CD4-positive, alpha-beta T cell treated with Interleukin-6 at 100 ng/mL for 8 hours (primary cell): ENCODE data around the gene PNMA5.
"Not testable (repeated sequence)": the region's sequence is repeated elsewhere in the genome, so short reads cannot be mapped to it uniquely, and the experiment has no call there.

Experiments used
- DNase-seq: peaks from one replicate; pipeline ENCODE4 v3.0.0-alpha.2; 2020; ENCODE audit warnings: mixed read lengths, low spot score

The PNMA5 gene

DNA sequence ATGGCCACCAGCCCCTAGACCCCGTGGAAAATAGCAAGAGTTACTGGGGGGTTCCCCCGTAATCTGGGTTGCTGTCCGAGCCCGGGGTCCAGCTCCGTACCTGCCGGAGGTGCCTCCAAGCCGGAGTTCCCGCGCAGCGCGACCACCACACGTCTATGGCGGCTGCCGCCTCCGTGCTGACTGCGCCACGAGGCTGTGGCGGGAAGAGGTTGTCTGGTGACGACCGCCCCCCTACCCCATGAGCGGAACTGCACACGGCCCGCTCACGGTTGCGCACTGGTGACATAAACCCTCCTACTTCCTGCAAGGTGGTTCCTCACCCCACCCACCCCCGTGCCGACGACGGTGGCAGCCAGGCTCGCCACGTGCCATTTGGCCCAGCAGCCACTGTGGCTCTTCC, at the start of gene PNMA5:
PNMA5 (minus strand) TSS at position 184 of the 400 bp plus-strand sequence. CDS start 2,518 bp downstream, outside the sequence.
- DNase-seq = no peak

- peak; percentile 40 for DNase-seq
Measured at GRCh38 chrX:153032397-153033118, 38.6 kb upstream of the PNMA5 start.

DNA sequence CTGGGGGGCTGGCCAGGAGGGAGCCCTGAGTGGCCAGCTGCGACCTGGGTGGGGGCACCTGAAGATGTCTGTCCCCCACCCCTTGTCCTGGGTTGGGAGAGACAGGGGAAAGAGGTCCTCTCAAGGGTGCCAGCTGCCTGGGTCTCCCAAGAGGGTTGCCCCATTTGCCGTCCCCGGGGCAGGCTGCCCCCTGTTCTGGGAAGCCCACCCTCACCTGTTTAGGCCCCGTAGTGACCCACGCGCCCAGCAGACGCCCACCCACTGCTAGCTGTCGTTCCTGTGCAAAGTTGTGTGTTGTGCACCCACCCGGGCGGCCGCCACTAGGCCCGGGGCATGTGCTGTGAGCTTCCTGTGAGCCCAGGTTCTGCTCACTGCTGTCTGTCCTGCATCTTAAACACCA, 36.9 kb upstream of the PNMA5 start:
- DNase-seq = no peak

GRCh38 chrX:153029875-153030274, 36.0 kb upstream of the PNMA5 start:
- no peak for DNase-seq

DNA sequence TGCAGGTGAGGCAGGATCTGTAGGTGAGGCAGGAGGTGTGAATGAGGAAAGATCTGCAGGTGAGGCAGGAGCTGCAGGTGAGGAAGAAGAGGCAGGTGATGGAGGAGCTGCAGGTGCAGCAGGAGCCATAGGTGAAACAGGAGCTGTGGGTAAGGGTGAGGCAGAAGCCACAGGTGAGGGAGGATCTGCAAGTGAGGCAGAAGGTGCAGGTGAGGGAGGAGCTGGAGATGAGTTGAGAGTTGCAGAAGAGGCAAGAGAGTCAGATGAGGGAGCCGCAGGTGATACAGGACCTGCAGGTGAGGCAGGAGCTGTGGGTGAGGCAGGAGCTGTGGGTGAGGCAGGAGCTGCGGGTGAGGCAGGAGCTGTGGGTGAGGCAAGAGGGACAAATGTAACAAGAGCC, 35.2 kb upstream of the PNMA5 start:
- DNase-seq = no peak

GRCh38 chrX:153028487-153028886, 34.6 kb upstream of the PNMA5 start:
- DNase-seq = not testable (repeated sequence)

- not testable (repeated sequence) for DNase-seq
Measured at GRCh38 chrX:153026501-153026900, 32.6 kb upstream of the PNMA5 start.

GRCh38 chrX:153019166-153019565, 25.2 kb upstream of the PNMA5 start:
- DNase-seq = no peak

GRCh38 chrX:153017174-153017573, 23.3 kb upstream of the PNMA5 start:
- DNase-seq = not testable (repeated sequence)

GRCh38 chrX:153004780-153005179, 10.9 kb upstream of the PNMA5 start:
- DNase-seq = no peak

GRCh38 chrX:153003981-153004380, 10.1 kb upstream of the PNMA5 start:
- no peak for DNase-seq

GRCh38 chrX:153002182-153002581, 8.3 kb upstream of the PNMA5 start:
- DNase-seq = not testable (repeated sequence)

GRCh38 chrX:152997337-152997736, 3.4 kb upstream of the PNMA5 start:
- no peak for DNase-seq

GRCh38 chrX:152992115-152992514, 1.8 kb downstream of the PNMA5 start:
- no peak for DNase-seq

GRCh38 chrX:152991123-152991522, 2.8 kb downstream of the PNMA5 start:
- DNase-seq = no peak

DNA sequence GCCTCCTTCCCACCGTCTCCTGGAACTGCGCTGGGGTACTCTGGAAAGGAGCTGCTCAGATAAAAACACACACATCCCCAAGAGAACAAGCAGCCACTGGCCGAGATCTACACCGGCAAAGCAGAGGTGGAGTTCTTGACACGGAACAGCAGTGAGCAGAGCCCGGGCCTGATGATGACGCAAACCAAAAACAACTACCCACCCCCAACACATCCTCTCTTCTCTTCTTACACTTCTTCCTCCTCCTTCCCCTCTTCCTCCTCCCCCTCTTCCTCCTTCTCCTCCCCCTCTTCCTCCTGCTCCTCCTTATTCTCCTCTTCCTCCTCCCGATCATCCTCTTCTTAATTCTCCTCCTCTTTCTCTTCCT, 4.6 kb downstream of the PNMA5 start:
- DNase-seq = no peak

GRCh38 chrX:152988536-152989291, 5.2 kb downstream of the PNMA5 start:
- DNase-seq = no peak

DNA sequence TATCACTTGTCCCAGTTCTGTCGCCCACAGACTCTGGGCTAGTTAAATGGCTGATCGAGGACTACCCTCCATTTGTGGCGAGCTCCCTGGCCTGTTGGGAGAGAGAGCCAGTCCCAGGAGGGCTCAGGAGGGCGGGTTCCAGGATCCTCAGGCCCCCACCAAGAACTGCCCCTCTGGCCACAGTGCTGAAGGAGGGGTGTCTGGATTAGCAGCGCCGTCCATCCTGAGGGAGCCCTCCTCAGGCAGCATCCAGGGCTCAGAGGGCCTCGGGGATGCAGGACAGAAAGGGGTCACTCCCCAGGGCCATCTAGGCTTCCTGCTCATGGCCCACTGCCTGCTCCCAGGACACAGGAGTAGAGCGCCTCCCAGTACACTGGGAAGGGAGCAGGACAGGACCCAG, 6.1 kb downstream of the PNMA5 start:
- DNase-seq = no peak

DNA sequence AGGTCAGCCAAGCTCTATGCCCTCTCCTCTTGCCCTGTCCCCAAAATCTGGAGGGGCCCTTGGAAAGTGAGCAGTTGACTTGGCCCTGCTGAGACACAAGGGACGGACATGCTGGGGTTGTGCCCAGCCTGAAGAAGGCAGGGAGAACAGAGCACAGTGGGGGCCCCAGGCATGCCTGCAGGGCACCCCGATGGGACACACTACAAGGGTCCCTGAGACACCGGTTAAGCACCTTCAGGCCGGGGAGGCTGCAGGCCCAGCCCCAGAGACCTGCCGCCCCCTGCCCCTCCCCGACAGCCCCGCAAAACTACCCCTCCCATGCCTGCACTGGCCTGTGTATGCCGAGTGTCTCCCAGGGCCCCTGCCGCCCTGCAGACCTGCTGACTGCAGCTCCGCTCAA, 6.8 kb downstream of the PNMA5 start:
- DNase-seq = not testable (repeated sequence)

GRCh38 chrX:152985383-152985782, 8.5 kb downstream of the PNMA5 start:
- not testable (repeated sequence) for DNase-seq

- DNase-seq = no peak
Measured at GRCh38 chrX:152968193-152968592, 25.7 kb downstream of the PNMA5 start.

GRCh38 chrX:152960115-152960514, 33.8 kb downstream of the PNMA5 start:
- DNase-seq = no peak

- DNase-seq = no peak
Measured at GRCh38 chrX:152959626-152960025, 34.3 kb downstream of the PNMA5 start.
